HG03378 (cell line): ENCODE data around the gene NINJ2.

ENCODE experiments used
- ATAC-seq: cut with Tn5 transposase; IDR thresholded peaks from one replicate; pipeline ENCODE4 v1.9.1; 2021; ENCODE audit warnings: mild to moderate bottlenecking, moderate library complexity; ENCODE audit not compliant: unreplicated experiment

Gene NINJ2

GRCh38 chr12:571795-572531 lies 91.3 kb downstream of the NINJ2 start:
- no peak for ATAC-seq

DNA sequence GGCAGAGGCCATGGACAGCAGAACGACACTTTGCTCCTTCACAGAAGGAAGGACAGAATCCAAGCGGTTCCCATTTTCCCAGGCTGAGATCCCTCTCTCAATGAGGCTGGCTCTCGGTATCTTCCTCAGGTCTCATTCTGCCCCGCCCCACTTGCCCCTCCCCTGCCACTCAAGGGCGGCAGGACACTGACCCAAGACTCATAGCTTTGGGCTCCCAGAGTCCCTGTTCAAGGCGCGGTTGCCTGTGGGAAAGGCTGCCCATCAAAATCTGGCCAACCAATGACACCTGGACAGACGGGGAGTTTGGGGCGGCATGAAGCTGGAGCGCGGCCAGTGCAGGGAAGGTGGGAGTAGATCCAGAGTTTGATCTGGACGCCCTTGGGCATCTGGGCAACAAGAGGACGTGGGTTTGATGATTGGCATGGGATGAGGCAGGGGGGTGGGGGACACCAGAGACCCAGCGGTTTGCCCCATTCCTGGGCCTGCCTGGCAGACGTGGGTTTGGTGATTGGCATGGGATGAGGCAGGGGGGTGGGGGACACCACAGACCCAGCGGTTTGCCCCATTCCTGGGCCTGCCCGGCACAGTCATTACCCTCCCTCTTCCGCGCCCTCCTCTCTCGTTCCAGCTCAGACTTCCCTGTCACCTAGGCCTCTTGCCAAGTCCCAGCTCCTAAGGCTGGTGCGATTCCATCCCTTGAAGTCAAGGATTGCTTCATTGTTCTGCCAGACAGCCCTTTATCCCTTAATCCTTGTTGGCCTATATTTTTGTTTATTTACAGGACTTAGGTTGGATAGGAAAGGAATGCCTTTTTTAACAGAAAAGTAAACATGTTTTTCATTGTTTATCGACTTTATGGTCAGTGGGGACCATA lies 92.1 kb downstream of the NINJ2 start:
- no peak for ATAC-seq

GRCh38 chr12:570435-570920 lies 92.8 kb downstream of the NINJ2 start:
- ATAC-seq = no peak

GRCh38 chr12:569803-570434 lies 93.3 kb downstream of the NINJ2 start:
- no peak for ATAC-seq

- ATAC-seq = no peak
Measured at GRCh38 chr12:569091-569676, 94.1 kb downstream of the NINJ2 start.

GRCh38 chr12:568486-568885 lies 94.8 kb downstream of the NINJ2 start:
- no peak for ATAC-seq

- ATAC-seq = no peak
Measured at GRCh38 chr12:565589-566105, 97.6 kb downstream of the NINJ2 start.

DNA sequence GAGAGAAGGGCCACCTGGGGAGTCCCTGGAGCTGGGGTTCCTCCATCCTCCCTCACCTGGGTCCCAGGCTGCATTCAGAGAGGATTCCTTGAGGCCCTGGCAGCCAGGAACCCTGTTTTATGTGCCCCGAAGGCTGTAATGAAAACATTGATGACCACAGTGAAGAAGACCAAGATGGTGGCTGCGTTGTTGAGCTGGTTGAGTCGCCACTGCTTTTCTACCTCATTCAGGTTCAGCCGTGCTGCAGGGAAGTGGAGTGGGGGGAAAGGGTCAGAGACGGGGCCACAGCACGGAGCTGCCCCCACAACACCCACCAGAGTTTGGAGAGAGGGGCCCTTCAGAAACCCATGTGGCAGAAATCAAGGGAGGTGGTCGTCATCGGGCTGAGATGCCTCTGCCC lies 98.1 kb downstream of the NINJ2 start:
- no peak for ATAC-seq

GRCh38 chr12:563787-564298 lies 99.4 kb downstream of the NINJ2 start:
- ATAC-seq = no peak

DNA sequence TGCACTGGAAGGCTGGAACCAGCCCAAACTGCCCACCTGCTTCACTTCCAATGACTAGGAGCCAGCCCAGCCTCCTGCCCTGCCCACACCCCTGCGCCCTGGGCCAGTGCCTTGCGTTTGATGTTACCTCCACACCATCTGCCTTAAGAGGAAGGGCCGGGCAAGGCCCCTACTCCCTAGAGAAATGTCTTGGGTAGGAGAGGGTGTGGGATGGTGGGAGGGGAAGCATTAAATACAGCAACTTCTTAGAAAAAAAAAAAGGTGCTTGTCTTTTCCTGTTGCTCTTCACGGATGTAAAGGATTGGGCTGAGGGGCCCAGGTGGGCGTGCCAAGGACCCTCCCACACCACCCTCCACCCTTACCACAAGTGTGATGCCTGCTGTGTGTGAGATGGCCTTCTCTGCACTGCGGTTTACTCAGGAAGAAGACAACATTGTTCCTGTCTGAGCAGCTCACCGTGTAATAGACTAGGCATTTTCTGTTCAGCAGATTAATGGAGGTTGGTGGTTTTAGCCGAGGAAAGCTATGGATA lies 99.9 kb downstream of the NINJ2 start:
- no peak for ATAC-seq

DNA sequence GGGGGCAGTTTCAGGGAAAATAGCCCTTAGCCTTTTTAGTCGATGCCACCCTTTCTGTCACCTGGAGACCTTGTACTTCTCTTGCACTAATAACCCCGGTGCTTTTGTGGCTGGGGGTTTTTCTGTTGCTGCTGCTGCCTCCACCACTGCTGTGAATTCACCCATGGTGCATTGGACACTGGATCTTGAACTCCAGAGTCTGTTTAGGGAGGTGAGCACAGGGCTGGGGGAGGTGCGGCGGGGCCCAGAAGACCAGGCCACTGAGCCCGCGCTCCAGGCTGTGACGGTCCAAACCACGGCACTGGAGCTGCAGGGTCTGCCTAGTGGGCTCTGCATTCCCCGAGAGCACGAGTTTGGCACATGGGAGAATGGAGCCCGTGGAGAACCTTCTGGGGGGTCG lies 100.6 kb downstream of the NINJ2 start:
- no peak for ATAC-seq

DNA sequence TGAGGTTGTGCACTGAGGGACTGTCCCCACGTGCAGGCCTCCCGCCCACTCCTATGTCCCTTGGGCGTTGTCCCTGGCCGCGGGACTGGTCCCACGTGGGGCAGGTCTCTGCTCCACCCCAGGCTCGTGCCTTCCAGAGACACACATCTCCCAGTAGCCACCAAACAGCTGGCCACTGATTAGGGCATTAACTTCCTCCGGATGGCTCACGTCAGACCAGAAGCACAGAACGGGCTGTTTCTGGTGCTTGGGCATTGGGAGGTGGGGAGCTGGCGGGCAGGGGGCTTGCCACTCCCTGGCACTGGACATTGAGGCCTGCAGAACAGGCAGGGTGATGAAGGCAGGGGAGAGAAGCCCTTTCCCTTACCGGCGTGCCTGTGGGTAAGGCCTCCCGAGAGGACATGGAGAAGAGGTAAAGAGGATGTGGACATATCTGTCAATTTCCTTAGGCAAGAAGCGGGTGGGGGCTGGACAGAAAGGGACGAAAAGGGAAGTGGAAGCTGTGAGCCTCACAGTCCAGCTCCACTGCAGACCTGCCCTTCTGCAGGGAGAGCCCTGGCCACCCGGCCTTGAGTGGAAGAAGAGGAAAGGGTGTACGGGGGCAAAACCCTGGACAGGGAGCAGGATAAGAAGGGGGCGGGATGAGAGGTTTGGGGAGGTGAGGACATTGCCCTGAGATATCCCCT lies 101.2 kb downstream of the NINJ2 start:
- no peak for ATAC-seq

DNA sequence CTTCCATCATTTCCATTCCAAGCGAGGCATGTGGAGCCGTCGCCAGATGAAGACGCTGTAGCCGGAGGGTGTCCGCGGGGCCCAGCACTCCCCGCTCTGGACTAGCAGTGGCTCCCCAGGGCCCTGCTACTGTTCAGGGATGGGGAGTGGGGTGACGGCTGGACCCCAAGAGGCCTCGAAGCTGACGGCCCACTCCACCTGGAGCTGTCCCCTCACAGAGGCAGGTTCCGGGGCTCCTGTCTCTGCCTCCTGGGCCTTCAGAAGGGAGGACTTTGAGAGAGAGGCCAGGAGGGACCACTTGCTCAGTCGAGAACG lies 101.9 kb downstream of the NINJ2 start:
- no peak for ATAC-seq

DNA sequence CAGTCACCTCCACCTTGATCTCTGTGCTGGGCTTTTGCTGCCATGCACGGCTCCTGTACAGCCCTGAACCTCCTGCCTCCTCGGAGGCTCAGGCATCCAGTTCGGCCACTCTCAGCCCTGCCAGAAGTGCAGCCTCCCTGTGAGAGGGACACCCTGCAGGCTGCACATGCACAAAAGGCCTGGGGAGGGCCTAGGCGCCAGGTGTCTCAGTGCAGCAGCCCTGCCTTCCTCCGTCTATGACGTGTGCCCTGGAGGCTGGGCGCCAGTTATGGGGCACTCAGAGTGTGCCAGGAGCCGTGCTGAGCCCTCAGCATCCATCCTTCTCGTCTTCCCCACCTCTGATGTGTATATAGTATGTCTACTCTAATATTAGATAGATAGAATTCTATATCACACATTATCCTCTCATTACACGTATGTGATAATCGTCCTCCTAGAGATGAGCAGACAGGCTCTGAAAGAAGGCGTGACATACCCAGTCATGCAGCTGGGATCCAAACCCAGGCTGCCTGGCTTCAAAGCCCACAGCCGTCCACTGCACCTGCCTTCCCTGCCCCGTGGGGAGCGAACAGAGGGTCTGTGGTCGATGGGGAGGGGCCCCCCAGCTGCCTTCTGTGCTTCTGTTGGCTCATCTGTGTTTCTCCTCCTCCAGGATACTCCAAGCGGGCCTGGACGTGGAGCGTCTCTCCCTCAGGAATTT lies 102.4 kb downstream of the NINJ2 start:
- ATAC-seq = no peak

DNA sequence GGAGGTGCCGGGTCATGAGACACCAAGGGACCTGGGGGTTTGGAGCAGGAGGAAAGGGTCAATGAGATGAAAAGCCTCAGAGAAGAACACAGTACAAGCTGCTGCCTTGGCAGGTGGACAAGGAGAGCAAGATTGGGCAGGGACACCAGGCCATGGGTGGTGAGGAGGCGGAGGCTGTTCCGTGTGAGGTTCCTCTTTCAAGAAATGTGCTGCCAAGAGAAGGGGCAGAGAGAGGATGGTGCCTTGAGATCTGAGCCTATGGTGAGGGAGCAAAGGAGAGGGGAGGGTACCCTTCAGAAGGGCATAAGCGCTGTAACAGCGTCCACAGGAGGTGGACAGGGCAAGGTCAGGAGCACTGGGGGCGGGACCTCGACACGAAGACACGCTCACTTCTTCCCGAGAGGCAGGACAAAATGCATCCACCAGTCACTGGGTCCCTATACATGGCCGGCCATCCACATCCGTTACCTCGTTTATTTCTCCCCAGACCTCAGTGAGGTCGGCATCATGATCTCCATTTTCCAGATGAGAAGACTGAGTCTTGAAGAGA lies 103.3 kb downstream of the NINJ2 start:
- ATAC-seq = no peak

DNA sequence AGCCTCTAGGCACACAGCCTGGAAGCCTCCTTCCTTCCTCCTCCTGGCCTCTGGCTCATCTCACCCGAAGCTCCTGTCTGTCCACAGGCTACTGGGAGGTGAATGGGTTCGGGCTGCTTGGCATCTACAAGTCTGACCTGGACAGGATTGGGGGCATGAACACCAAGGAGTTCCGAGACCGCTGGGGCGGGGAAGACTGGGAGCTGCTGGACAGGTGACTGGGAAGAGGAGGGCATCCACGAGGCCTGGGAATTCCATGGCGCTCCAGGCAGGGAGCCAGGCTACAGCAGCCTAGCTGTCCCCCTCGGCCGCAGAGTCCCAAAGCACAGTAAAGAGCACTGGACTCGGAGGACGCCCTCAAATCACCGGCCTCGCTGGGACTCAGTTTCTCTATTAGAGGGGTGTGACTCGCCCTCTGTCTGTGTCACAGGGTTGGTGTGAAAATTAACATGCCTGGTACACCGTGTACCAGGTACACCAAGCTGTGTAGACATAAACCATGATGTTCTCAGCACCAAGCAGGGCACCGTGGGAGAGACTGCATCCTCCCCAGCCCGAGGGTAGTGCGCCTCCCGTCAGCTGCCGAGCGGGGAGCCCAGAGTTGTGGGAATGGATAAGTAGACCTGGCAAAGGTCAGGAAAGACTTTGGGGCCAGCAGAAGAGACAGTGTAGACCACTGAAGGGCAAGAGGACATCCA lies 103.9 kb downstream of the NINJ2 start:
- no peak for ATAC-seq

DNA sequence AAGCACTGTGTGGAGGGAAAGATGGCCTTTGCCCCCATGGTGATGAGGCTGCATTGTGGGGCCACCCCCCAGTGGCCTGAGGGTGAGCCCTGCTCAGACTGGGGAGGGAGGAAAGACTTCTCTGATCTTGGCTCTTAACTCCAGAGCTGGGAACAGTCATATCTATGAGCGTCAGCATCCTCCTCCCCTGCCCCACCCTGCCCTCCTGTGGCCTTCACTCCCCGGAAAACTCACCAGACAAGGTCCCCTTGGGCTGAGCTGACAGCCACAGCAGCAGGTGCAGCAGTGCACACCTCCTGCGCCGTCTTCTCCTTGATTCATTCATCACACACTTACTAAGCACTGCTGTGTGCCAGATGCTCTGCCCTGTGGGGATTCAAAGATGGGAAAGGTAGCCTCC lies 104.7 kb downstream of the NINJ2 start:
- ATAC-seq = no peak

DNA sequence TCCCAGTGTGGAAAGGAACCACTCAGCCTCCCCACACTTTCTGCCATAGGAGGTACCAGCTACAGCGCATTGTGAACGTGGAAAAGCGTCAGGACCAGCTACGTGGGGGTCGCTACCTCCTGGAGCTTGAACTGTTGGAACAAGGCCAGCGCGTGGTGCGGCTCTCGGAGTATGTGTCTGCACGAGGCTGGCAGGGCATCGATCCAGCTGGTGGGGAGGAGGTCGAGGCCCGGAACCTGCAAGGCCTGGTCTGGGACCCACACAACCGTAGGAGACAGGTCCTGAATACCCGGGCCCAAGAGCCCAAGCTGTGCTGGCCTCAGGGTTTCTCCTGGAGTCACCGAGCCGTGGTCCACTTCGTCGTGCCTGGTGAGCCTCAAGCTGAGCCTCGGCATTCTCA lies 106.7 kb downstream of the NINJ2 start:
- ATAC-seq = no peak

DNA sequence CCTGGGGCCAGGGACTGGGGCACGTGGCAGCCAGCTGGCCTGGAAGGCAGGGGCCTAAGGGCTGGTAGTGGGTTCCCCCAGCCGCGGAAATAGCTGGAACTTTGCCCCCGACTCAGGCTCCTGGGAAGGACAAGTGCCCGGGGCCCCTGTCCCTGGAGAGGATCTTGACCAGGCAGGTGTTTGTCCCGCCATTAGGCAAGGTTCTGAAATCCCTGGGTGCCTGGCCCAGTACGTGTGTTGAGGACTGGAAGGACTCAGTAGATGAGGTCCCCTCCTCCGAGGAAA lies 109.3 kb downstream of the NINJ2 start:
- no peak for ATAC-seq
